Measurements from ENCODE around the gene PLXDC1. TPM values are rescaled to one million over a fixed set of nuclear protein-coding genes. Genes with fewer than 3 reads are reported as not detected.
A peak's percentile ranks its signal among the peaks of the same experiment; 100 is the strongest.

Gene PLXDC1
- total and polyA plus RNA-seq, 2 of the 13 experiments (the other 11 are each of a cell fraction or from before 2014, with no cell fraction given) = not detected

DNA sequence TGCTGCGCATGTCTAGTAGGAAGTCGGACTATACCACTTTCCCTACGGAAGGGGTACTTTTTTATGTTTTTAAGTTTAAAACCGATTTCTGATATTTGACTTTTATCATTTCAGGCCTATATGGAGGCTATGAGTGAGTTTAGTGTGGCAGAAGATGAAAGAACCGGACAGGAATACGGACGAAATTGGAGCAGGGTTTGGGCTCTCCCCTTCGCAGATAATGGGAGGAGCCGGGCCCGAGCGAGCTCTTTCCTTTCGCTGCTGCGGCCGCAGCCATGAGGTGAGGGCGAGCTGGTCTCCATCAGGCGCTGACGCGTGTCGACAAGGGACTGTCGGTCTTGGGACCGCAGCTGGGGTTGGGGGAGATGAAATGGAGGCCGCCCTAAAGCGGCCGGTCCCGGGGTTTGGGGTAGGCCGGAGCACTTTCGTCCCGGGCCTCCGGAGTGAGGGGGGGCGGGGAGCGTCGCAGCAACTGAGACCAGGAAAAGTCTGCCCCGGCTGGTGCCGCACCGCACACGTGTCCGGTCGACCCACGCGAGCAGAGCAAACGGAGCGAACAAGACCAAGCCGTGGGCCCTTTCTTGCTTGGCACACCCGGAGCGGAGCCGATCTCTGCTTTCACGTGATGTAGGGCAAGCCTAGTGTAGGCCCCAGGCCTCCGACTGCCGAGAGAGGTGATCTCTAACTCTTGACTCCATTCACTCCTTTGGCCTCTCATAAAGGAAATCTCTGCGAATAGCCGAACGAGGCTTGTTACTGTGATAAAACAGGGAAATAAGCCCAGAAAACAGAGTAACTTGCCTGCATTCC lies 48.8 kb upstream of the PLXDC1 start, which contains the start of gene RPL19 (continued):
- TF ChIP-seq, protein P1, sequence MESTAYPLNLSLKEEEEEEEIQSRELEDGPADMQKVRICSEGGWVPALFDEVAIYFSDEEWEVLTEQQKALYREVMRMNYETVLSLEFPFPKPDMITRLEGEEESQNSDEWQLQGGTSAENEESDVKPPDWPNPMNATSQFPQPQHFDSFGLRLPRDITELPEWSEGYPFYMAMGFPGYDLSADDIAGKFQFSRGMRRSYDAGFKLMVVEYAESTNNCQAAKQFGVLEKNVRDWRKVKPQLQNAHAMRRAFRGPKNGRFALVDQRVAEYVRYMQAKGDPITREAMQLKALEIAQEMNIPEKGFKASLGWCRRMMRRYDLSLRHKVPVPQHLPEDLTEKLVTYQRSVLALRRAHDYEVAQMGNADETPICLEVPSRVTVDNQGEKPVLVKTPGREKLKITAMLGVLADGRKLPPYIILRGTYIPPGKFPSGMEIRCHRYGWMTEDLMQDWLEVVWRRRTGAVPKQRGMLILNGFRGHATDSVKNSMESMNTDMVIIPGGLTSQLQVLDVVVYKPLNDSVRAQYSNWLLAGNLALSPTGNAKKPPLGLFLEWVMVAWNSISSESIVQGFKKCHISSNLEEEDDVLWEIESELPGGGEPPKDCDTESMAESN (CRISPR knock-in tag; conservative IDR thresholded peaks at IDR 0.05) = peak; percentile 93
- TF ChIP-seq FOXK2 (IDR thresholded peaks at IDR 0.05) (peak; percentile 100), ZNF430 (CRISPR knock-in tag; IDR thresholded peaks at IDR 0.05) (peak; percentile 7; the same call in 1 of the 2 replicates), GABPB1 (CRISPR knock-in tag; IDR thresholded peaks at IDR 0.05) (peak; percentile 79), RORA (CRISPR knock-in tag; IDR thresholded peaks at IDR 0.05) (peak; percentile 60; the same call in 1 of the 2 replicates), ZNF567 (CRISPR knock-in tag; IDR thresholded peaks at IDR 0.05; ENCODE audit: borderline replicate concordance) (0 out of 2 replicates have a peak, but pooled peaks have one; percentile 27), HMGXB3 (CRISPR knock-in tag; IDR thresholded peaks at IDR 0.05; ENCODE audit: borderline replicate concordance) (peak; percentile 71), U2AF1 (optimal IDR thresholded peaks at IDR 0.05; ENCODE audit: low read depth, low read length) (no peak), KMT2B (CRISPR knock-in tag; IDR thresholded peaks at IDR 0.05) (peak; percentile 50), ZNF263 (CRISPR knock-in tag; IDR thresholded peaks at IDR 0.05) (no peak), NFIC (IDR thresholded peaks at IDR 0.05; ENCODE audit: low read length) (peak; percentile 81; the same call in 1 of the 2 replicates), HDAC6 (IDR thresholded peaks at IDR 0.05; ENCODE audit: low read depth, low read length) (peak; percentile 68; the same call in 1 of the 2 replicates), ZNF484 (CRISPR knock-in tag; IDR thresholded peaks at IDR 0.05; ENCODE audit: borderline replicate concordance, low read depth) (no peak), THRA (CRISPR knock-in tag; IDR thresholded peaks at IDR 0.05; ENCODE audit: borderline replicate concordance) (peak; percentile 39)
